NOMO-1 treated with DMSO at 0.1 percent for 48 hours (cell line): ENCODE results near the gene MDM1.

Experiments used
- DNase-seq: peaks from one replicate; lab custom pipeline; 2025; ENCODE audit not compliant: unreplicated experiment; lab: John Stamatoyannopoulos, UW

MDM1 gene

DNA sequence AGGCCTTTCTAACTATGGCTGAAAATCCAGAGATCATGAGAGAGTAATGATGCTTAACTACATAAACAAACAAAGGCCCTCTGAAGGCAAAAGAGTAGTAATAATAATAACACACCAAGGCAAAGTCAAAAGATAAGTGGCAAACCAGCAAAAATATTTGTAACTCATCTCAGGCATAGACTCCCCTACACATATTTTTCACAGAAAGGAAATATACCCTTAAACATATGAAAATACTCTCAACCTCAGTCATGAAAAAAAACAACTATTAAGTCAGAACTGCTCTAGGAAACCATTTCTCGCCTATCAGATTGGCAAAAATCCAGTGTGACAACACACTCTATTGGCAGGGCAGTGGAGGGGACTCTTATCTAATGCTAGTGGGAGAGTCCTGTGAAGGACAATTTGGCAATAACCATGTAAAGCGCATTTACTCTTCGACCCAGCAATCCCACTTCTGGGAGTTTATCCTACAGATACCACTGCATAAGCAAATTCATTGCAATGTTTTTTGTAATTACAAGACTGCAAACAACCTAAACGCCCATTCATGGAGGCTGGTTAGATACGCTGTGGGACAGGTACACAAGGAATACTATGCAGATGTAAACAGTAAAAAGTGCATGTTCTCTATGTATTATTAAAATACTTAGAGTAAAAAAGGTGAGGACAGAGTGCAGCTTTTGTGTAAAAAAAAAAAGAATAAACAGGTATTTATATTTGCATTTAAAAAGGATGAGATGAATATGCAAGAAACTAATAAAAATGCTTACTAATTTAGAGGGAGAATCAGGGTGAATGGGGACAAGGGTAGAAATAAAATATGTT lies 52.7 kb downstream of the MDM1 start:
- DNase-seq = no peak

DNA sequence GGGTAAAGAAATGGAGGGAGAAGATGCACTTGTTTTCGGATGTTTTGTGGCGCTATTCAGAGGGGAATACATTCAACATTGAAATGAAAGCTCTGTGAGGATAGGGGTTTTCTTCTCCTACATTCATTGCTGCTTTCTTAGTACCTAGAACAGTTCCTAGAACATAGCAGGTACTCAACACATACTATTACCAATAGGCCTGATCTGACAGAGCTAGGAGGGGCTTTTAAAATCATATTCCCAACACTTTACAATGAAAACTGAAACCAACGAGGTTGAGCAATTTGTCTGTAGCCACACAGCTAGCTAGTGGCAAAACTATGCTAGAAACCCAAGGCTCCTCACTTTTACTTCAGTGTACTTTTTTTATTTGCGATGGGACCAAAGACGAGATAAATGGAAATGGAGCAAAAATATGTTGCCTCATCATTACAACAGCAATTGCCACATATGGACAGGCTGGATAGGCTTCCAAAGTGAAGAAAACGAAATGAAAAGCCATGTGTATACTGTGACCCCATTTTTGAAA lies 55.7 kb downstream of the MDM1 start:
- no peak for DNase-seq

DNA sequence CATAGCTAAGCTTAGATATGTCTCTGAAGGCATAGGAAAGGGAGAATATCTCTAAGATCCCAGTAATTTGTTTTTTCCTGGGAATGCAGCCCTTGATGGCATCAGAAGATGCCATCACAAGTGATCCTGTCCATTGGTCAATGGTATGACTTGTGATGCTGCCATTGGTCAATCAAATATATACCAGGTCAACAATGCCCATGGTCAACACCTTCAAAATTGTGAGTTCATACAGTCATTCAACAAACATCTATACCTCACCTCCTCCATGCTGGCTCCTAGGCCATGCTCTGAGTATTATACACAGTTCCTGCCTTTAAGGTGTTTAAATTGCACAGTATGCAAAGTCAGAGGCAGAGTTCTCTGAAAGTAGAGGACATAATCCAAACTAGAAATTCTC lies 59.4 kb downstream of the MDM1 start:
- no peak for DNase-seq

DNA sequence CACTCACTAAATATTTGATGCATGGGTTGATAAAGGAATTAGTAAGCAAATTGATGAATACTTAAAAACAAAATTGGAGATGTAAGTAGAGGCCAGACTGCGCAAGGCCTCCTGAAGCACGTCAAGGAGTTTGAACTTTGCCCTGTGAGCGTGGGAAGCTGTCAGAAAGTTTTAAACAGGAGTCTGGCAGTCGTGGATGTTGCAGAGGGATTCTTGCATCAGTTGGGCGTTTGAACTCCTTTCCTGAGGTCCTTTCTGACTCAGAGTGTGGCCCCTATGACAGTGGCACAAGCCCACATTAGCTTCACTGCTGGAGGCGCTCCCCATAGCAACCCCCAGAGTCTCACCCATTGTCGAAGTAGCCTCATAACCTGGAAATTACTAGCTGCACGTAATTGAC lies 60.8 kb downstream of the MDM1 start:
- DNase-seq = no peak

DNA sequence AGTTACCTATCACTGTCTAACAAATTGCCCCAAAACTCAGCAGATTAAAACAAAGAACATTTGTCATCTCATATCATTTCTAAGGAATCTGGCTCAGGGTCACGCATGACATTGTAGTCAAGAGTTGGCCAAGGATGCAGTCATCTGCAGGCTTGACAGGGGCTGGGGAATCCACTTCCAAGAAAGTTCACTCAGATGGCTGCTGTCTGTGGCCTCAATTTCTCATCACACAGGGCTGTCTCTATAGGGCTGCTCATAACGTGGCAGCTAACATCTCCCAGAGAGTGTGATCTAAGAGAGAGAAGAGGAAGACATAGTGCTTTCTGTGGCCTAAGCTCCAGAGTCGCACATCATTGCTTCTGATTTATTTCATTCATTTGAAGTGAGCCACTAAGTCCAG lies 61.8 kb downstream of the MDM1 start:
- DNase-seq = no peak

DNA sequence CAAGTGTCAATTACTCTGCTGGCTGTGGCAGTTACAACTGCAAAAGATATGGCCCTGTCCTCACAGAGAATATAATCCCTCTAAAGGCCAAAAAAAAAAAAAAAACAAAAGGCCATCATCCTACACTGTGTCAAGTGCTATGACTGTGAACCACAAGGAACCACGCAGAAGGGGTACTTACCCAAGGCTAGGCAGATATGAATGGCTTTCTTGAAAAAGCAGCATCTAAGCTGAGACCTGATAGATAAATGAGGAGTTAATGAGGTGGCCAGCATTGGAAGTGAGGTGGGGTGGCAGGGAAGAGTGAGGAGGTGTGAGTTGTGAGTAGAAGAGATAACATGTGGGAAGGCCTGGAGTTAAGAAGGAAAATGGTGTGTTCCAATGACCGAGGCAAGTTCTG lies 62.4 kb downstream of the MDM1 start:
- DNase-seq = no peak

DNA sequence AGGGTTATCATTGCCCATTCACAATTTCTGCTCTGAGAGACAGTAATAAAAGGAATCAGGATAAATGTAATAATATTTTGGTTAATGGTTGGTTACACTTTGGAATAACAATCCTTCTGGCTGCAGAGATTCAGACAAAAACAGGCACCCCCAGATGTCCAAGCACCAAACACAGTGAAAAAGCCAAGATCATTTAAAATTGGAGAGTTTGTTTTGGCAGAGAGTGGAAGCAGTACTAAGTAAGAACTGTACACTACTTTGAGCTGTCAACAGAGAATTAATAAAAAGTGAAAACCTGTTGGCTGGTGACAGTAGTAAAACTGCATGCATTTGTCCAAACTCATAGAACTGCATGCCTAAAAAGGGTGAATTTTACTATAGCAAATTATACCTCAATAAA lies 63.2 kb downstream of the MDM1 start:
- DNase-seq = no peak

DNA sequence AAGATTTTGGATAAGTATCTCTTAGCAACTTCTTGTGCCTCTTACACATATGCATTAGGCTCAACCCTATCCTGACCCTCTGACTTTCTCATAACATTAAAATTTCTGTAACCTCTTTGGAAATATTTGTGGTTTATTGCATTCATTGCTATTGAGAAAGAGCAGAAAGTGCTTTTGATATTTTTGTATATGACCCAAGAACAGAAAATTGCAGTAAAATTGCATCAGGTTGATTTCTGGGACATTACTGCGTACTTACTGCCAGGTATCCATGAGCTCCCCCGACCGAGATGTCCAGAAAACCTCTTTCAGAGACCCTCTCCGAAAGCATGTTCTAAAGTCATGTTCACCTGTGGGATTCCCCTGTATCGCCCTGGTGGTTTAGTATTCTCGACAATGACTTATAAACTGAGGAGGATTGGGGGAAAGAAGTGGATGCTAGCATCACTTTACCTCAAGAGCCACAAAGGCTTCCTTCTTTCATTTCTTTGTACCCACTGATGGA lies 64.2 kb downstream of the MDM1 start:
- no peak for DNase-seq

DNA sequence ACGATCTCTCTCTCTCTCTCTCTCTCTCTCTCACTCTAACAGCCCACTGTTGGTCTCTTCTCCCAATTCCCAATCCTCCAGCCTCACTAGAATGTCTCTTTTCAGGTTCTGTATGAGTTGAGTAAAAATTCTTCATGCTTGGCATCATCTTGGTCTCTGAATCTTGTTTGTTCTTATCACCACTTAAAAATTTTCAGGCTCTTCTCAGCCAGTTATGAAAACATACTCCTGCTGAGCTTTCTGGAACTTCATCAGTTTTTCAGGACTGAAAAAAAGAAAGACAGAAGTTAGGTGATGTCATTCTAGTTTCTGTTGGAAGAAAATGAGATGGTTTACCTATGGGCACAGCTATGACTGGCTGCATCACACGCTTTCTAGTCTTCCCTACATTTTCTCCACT lies 67.3 kb downstream of the MDM1 start:
- no peak for DNase-seq

DNA sequence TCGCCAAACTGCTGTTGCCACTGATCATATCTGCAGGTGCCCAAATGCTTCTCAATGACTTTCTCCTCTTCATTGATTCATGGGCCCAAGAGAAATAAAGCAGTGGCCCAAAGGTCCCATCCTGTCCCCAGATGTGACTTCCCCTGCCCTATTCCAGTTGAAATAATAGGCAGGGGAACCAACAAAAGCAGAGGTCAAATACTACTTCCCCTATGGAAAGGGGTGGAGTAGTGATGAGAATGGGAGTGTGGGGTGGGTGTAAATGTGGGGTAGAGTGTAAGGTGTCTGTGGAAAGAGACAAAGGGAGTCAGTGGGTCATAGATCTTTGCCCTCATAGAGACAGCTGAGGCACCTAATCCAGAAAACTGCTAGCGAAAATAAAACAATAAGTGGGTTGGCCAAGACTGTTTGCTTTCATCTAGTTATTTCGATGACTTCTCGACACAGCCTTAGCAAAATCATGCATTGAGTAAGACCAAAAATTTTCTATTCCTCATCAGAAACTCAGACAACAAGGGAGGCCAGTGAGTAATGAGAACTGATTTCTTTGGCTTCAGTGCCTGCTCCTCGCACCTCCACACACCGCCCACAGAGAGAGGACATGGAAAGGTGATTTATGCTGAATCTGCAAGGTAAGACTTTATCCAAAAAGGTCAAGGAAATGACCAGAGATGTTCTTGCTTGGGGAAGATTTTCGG lies 67.9 kb downstream of the MDM1 start:
- no peak for DNase-seq

DNA sequence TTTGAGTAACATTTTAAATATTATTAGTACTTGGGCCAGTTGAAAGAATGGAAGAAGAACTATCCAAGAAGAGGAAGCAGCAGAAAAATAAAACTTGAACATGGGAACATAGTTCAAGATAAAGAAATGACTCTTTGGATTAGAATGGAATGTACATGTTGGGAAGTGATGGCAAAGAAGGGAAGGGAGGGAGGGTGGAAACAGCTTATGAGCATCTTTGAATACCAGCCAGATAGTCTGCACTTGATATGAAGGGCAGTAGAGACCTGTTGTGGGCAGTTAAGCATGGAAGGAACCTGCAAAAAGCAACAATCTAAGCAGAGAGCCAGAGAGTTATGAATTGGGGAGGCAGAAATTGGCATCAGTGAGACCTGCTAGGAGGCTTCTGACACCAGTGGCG lies 68.8 kb downstream of the MDM1 start:
- DNase-seq = no peak

DNA sequence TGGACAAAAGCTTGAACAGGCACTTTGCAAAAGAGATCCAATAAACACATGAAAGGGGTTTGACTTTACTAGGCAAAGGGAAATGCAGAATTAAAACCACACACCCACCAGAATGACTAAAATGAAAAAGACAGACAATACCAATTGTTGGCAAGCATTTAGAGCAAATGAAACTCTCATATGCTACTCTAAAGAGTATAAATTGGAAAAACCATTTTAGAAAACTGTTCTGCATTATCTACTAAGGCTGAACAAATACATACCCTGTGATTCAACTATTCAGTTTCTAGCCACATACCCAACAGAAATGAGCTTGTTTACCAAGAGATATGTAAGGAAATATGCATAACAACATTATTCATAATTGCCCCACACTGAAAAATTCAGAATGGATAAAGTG lies 70.3 kb downstream of the MDM1 start:
- DNase-seq = no peak

DNA sequence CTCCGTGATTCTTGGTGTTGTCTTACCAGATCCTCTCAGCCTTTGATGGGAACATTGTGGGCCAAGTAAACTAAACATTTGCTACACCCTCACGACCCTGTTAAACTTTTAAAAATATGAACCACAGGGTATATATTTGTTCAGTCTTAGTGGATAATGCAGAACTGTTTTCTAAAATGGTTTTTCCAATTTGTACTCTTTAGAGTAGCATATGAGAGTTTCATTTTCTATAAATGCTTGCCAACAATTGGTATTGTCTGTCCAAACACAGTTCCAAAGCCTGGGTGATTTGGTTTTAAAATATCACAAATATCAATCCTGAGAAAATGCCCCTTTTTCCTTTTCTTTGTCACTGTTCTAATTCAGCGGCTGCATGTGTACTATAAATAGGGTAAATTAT lies 72.0 kb downstream of the MDM1 start:
- DNase-seq = no peak

DNA sequence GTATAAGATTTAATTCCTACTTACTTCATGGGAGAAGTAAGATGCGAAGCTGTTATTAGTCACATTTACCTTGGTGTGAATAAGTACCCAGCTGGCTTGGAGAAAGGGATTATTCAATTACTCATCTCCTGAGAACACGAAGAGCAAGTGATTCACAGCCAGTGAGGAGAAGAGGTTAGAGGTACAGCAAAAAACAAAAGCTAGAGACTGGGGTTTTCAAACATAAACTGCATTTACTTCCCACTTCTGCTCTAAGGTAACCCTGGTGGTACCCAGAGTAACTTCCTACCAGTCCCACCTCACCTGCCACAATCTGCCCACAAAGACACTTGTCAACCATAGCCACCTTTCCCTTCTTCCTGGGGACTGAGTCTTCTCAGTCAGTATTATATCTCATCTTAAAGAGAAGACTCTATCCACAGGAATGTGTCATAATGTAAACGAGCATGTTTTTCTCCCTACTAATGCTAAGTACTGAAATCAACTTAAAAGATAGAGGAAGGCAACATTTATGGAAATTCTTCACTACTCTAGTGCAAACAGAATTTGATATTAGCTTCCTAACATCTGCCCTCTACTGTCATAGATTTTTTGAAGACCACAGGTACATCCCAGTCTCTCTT lies 72.7 kb downstream of the MDM1 start:
- DNase-seq = no peak

DNA sequence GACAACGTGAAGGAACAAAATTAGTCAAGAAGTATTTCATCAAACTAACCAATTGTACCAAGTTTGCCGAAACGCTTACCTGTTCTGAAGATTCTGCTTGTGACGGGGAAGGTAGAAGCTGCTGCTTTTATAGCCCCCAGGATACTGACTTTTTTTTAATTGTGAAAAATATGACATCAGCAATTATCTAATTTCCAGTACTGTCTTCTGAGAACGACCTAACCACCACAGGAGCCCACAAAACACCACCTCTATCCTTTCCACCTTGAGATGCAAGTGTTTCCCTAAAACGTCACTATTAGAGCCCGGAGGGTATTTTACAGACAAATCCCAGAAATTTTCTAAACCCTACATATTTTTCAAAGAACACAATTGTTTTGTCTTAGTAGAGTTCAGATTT lies 78.7 kb downstream of the MDM1 start, which contains the start of gene IL22:
Gene IL22 (minus strand): TSS at position 101 of the 400 bp plus-strand sequence. CDS start 156 bp downstream, outside the sequence.
- no peak for DNase-seq

DNA sequence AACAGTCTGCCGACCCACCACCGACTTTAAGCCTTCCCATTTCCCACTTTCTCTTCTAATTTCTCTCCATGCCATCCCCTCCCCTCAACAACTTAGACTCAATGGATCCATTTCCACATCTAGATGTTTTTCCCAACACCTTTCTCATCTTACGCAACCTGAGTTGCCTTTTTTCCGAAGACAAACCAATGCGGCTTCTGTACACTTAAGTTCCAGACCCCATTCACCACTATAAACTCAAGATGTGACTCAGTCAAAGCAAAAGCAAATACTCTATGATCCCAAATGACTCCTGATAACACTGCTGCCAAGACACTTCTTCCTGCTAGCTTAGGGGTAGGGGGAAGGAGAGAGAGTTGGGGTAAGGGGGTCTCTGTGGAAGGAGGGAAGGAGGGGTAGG lies 80.1 kb downstream of the MDM1 start:
- no peak for DNase-seq

DNA sequence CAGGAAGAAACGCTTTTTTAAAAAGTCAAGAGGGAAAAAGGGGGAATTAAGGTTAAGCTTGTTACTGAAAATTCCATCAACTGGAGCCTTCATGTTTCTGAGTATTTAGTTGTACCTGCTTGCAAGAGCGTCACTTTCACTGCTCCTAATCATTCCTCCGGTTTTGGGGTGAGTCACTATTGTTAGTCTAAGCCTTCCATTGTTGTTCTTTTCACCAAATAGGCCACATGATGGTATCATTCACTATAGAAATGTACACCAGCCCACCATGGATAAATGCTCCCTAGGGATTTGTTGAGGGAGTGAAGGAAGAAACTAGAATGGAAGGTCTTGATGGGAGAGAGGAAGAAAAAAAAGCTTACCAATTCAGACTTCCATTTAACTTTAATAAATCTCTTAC lies 81.7 kb downstream of the MDM1 start:
- DNase-seq = no peak

DNA sequence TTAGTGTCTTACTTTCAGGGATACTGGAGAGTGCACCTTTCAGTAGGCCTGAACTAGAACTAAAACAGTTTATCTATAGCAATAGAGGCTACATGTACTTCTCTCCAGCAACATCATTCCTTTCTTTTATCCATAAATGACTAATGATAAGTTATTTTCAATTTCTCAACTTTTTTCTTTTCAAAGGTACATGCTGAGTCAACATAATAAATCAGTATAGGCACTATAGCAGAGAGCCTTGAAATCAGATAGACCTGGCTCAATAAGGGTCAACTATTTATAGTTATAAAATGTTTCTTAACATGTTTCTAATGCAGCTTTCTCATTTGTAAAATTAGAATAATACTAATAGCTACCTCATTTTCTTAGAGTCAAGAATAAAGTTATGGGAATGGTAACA lies 84.4 kb downstream of the MDM1 start:
- no peak for DNase-seq

DNA sequence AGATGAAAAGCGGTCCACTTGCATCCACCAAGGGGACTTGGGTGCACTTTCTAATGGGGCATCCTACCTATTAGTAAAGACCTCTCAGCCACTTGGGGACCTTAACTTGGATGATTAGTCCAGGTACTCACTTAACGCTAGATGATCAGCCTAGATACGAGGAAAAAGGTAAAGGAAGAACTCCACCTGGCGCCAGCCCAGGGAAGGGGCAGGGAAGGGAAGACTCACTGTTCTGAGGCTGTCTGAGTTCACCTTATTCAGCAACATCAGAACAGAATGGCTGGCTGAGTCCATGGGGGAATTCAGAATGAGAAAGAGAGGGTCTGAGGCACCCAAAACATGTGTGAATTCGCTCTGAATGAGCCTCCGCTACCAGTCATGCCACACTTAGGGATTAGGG lies 85.8 kb downstream of the MDM1 start:
- DNase-seq = no peak

DNA sequence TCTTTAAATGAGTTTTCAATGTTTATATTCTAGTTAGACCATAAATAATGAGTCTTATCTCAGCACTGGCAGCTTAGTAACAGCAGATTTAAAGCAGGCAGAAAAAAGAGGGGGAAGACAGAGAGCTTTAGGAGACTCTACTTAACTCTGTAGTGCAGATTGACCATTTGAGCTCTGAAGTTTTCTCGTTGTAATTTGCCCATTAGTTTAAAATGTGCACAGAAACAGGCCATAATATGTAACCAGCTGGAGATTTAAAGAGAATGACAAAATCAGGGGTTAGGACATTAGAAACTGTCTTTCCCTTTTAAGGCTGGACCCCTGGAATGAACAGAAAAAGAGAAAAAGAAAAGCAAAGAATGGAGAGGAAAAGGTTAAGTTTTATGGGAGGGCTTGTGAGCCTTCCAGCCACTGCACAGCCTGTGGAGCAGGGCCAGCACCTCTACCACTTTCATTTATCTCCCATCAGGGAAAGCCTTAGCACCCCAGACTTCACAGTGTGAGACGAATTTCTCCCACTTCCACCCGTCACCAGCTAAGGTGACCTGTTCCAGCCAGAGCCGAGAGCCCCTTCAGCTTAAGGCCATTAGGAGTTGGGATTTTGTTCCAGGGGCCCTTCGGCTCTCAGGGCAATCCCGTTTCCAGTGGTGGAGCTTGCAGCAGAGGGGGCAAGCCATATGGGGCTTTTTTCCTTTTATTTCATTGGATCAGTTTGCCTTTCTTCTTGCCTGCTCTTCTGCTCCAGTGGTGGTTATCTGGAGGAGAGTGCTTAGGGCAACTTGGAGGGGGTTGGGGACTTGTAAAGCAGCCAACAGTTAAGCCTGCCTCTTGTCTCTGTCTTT lies 86.8 kb downstream of the MDM1 start:
- no peak for DNase-seq
